Fibroblast of the aortic adventitia (primary cell): ENCODE results near the gene NFATC1. TPM values are rescaled to one million over a fixed set of nuclear protein-coding genes. Genes with fewer than 3 reads are reported as not detected.
"Not testable (repeated sequence)": the region's sequence is repeated elsewhere in the genome, so short reads cannot be mapped to it uniquely, and the experiment has no call there.

ENCODE experiments used
- DNase-seq: peaks from one replicate; pipeline ENCODE4 v3.0.0-alpha.2; 2010; ENCODE audit warnings: low read depth
- H3K4me3 ChIP-seq: 2 replicates; pipeline ENCODE4 v1.5.1; 2011; ENCODE audit warnings: low read depth, mild to moderate bottlenecking, control low read depth, low read length, moderate library complexity
- total RNA-seq: library from RNA; depleted of rRNA; stranded (reverse); fragments of >200 nt; gene quantifications from 2 replicates; pipeline ENCODE4 v1.2.3, GENCODE V29; 2012; ENCODE audit warnings: low replicate concordance
- TF ChIP-seq, protein P1 (sequence below): IDR thresholded peaks from 2 replicates; pipeline ENCODE4 v1.5.1; 2011; ENCODE audit warnings: mild to moderate bottlenecking, low read length, control low read depth, inconsistent platforms; ENCODE audit not compliant: insufficient read depth

Gene NFATC1
- total RNA-seq, 1 donor, result 3.0 TPM

DNA sequence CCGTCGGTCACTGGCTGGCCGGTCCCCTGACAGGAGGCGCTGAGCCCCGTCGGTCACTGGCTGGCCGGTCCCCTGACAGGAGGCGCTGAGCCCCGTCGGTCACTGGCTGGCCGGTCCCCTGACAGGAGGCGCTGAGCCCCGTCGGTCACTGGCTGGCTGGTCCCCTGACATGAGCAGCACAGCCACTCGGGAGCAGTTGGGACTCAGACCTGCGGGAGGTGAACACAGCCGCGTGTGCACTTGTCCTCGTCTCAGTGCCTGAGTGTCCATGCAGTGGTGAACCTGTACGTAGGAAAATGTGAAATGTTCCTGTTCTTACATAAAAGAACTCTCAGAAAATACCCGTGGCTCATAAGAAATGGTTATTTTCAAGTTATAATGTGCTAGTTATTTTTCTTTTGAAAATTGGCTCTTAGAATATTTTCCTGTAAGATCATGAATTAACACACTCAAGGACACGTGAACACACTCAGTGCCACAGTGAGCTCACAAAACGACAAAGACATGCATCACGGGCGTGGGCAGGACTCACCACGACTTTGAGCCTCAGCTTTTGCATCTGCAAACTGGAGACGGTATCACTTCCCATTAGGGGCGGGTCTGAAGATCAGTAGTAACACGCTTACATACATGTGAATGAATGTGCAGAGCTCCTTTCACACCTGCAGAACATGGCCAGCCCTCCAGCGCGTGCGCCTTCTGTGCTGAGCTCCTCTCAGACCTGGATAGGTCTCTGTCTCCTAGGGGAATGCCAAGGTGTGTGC, 21.1 kb upstream of the NFATC1 start:
- TF ChIP-seq, protein P1, sequence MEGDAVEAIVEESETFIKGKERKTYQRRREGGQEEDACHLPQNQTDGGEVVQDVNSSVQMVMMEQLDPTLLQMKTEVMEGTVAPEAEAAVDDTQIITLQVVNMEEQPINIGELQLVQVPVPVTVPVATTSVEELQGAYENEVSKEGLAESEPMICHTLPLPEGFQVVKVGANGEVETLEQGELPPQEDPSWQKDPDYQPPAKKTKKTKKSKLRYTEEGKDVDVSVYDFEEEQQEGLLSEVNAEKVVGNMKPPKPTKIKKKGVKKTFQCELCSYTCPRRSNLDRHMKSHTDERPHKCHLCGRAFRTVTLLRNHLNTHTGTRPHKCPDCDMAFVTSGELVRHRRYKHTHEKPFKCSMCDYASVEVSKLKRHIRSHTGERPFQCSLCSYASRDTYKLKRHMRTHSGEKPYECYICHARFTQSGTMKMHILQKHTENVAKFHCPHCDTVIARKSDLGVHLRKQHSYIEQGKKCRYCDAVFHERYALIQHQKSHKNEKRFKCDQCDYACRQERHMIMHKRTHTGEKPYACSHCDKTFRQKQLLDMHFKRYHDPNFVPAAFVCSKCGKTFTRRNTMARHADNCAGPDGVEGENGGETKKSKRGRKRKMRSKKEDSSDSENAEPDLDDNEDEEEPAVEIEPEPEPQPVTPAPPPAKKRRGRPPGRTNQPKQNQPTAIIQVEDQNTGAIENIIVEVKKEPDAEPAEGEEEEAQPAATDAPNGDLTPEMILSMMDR, result no peak
- DNase-seq, result no peak
- no peak overlapping the region for H3K4me3 ChIP-seq

GRCh38 chr18:79375441-79376154, 20.1 kb upstream of the NFATC1 start:
- no peak for DNase-seq
- H3K4me3 ChIP-seq, result no peak overlapping the region
- TF ChIP-seq, protein P1, result no peak

GRCh38 chr18:79376661-79377060, 19.1 kb upstream of the NFATC1 start:
- not testable (repeated sequence) for DNase-seq, H3K4me3 ChIP-seq

DNA sequence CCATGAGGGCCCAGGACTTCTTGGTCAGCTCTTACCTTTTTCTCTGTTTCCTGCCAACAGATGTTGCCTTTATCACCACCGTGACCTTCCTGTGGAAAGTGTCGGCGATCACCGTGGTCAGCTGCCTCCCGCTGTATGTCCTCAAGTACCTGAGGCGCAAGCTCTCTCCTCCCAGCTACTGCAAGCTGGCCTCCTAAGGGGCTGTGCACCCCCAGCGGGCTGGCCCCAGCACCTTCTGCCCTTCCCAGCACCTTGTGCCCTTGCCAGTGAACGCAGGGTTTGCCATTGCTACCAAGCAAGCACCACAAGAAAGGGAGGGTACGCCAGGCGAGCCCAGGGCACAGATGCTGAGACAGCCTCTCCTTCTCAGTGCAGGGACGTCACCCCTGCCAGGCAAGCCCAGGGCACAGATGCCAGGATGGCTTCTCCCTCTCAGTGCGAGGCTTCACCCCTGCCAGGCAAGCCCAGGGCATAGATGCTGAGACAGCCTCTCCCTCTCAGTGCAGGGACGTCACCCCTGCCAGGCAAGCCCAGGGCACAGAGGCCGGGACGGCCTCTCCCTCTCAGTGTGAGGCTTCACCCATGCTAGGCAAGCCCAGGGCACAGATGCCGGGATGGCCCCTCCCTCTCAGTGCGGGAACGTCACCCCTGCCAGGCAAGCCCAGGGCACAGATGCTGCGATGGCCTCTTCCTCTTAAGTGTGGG, 18.4 kb upstream of the NFATC1 start:
- TF ChIP-seq, protein P1, result no peak
- no peak for DNase-seq

DNA sequence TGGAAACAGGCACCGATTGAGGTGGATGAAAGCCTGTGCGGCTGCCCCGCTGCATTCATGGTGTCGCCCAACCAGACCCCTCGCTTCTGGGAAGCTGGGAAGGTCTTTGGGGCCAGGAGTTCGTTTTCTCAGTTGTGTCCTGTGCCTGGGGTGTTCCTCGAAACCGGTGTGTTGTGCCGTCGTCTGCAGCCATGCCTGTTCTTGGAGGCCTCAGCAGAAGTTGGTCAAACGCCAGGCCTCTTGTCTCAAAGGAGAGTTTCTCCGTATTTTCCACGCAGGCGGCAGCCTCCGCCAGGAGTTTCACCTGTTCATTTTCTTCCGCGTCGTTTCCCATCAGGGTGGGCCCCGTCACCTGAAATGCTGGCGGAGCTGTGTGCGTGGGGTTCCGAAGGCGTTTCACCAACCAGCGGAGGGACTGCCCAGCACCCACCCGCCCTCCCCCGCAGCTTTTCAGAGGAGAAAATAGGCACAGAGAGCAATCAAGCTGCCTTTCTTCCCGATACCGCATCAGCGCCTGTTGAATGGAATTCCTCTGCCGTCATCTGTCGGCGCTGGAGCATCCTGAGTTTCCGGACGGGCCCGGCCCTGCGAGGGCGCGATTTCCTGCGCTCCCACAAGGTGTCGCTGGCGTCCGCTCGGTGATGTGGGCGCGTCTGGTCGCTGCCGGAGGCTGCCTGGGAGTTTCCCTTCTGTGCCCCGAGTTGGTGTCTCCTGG, 17.0 kb upstream of the NFATC1 start:
- TF ChIP-seq, protein P1, result peak; percentile 97
- peak; percentile 68 for DNase-seq
- H3K4me3 ChIP-seq, result no peak overlapping the region

More for the DNA sequence above, 18.4 kb upstream of the NFATC1 start:
- no peak overlapping the region for H3K4me3 ChIP-seq

DNA sequence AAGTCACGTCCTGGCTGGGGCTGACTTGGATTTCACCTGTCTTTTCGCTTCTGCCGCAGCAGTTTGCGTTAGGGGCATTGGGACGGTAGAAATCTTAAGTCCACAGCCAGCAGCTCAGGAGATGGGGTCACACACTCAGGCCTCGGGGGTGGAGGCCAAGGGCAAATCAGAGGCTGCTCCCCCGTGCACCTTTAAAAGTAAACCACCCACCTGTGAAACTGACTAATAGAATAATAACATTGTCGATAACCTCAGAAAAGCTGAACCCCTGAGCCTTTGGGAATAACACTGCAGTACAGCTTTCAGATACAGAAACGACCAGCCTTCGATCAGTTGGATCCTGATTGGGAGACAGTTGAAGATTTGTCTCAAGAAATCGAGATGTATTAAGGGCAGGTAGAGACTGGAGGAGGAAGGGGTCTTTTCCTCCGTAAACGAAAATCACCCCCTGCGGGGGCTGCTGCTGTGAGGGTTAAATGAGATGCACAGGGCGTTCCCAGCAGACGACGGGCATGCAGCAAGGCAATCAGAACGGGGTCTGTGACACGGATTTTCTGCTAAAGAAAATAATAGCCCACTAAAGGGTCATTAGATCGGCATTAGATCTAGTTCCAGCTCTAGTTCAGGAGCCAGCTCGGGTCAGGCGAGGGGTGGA, 16.4 kb upstream of the NFATC1 start:
- DNase-seq, result no peak
- no peak overlapping the region for H3K4me3 ChIP-seq
- TF ChIP-seq, protein P1, result no peak
